Natural killer cell treated with Interleukin-12 subunit alpha and Interleukin-12 subunit beta and Interleukin-15 and Interleukin-18, amount 100 ng/mL, for 72 hours (primary cell): ENCODE data around the gene GFRA1. TPM values are rescaled to one million over a fixed set of nuclear protein-coding genes. Genes with fewer than 3 reads are reported as not detected.

Experiments used
- ATAC-seq, 2 donors: fragments of 150-1000 bp; cut with Tn5 transposase in 1 of 2; sonication (Bioruptor Pico), chemical (Tn5 transposase) in 1 of 2; 2 replicates each; pipeline ENCODE4 v1.10.0; 2021
- DNase-seq: peaks from one replicate; pipeline ENCODE4 v3.0.0; 2022; ENCODE audit warnings: low spot score
- H3K27ac Mint-ChIP-seq, 2 donors: 1 replicate in 1 of 2; 2 replicates in 1 of 2; pipeline ENCODE4 v1.8.0; 2022; ENCODE audit warnings: mixed read lengths in 2 of 2, mild to moderate bottlenecking in 1 of 2, moderate library complexity in 1 of 2
- H3K27me3 Mint-ChIP-seq, 2 donors: 1 replicate in 1 of 2; 2 replicates in 1 of 2; pipeline ENCODE4 v1.8.0; 2022; ENCODE audit warnings: mixed read lengths in 2 of 2
- H3K36me3 Mint-ChIP-seq: one replicate; pipeline ENCODE4 v1.8.0; 2022; ENCODE audit warnings: mixed read lengths
- H3K4me1 Mint-ChIP-seq, 2 donors: 1 replicate in 1 of 2; 2 replicates in 1 of 2; pipeline ENCODE4 v1.8.0; 2022; ENCODE audit warnings: low read depth in 2 of 2, mixed read lengths in 2 of 2, mild to moderate bottlenecking in 1 of 2
- H3K4me3 Mint-ChIP-seq: one replicate; pipeline ENCODE4 v1.8.0; 2022; ENCODE audit warnings: mixed read lengths
- H3K9me3 Mint-ChIP-seq: 2 replicates; pipeline ENCODE4 v1.8.0; 2022; ENCODE audit warnings: mixed read lengths
- total RNA-seq, 2 donors: library from RNA; stranded (reverse); gene quantifications; one replicate each; pipeline ENCODE4 v1.2.3, GENCODE V29; 2022

GFRA1 gene
- total RNA-seq, 2 donors from 2014 or later = not detected

DNA sequence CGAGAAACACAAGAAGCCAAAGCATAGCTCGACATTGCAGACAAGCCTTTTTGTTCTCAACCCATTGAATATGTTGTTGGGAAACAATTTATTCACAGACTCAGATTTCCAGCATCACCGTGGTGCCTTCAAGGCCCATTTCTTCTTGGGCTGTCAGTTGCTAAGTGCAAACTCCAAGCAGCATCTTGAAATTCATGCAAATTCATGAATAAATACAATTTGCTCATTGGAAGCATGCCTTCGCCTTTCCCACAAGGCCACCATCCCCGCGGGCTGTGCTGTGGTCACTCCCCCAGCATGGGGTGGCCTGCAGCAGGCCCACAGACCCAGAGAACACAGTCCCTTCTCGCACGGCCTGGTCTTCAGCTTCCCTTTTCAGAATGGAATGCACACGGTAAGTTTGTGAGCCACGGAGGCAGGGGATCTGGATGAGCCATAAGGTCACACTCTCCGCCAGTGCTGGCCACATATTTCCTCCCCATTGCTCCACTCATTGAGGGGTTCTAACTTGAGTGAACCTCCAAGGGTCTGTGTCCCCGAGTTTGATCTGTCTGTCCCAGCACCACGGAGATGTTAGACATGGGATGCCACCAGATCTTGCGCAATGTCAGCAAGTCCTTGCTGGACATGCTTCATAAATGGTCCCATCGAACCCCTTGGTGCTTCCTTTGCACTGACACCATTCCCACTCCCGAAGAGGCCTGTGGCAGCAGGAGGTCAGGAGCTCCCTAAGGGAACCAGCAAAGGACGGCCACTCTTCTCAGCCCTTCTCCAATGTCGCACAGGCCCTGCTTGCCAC lies 109.5 kb downstream of the GFRA1 start:
- ATAC-seq (peak in 1 of 2 donors; percentile 32), DNase-seq (no peak)
- H3K9me3 Mint-ChIP-seq = peaks cover 13% of the 10 kb centered on the region
- no peaks in the 10 kb centered on the region for H3K27me3 Mint-ChIP-seq
- no peak overlapping the region for H3K4me3 Mint-ChIP-seq
- H3K4me1 Mint-ChIP-seq = no peaks in the 10 kb centered on the region
- H3K27ac Mint-ChIP-seq = no peak overlapping the region
- H3K36me3 Mint-ChIP-seq = no peaks in the 10 kb centered on the region

DNA sequence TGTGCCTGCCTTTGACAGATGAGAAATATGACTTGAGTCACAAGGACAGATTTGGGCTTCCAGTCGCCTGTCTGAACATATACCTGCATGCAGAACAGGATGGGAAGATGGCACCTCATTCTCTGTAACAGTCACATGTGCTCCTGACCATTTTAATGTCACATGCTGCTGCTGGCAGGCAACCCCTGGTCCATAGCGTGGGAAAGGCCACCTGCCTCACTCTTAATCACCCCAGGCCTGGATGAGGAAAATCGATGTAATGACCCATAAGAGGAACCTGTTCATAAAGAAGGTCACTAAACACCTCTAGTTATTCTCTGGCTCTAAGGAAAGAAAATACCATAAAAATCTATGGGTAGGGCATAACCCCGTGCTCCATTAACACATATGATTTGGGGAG lies 110.2 kb downstream of the GFRA1 start:
- no peak for DNase-seq
- no peak overlapping the region for H3K27ac Mint-ChIP-seq
- ATAC-seq = no peak
- H3K9me3 Mint-ChIP-seq = peaks cover 13% of the 10 kb centered on the region
- H3K4me3 Mint-ChIP-seq = no peak overlapping the region
- no peaks in the 10 kb centered on the region for H3K27me3 Mint-ChIP-seq
- no peaks in the 10 kb centered on the region for H3K4me1 Mint-ChIP-seq
- H3K36me3 Mint-ChIP-seq = no peaks in the 10 kb centered on the region

DNA sequence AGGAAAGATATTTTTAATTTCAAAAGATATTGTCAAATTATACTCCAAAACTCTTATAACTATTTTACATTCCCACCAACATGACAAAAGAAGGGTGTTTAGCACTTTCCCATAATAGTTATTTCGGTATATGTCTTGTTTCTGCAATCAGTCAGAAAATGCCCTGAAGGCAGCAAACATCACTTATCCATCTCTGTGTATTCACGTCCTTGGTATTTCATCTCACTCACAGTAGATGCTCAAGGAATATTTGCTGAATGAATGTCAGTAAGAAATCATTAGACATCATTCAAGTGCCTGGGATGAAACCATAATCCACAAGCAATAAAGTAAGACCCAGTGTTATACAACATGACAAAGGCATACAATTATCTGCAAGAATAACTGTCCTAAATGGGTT lies 112.7 kb downstream of the GFRA1 start:
- DNase-seq (no peak), ATAC-seq (no peak)
- H3K27me3 Mint-ChIP-seq = no peaks in the 10 kb centered on the region
- no peaks in the 10 kb centered on the region for H3K4me1 Mint-ChIP-seq
- H3K36me3 Mint-ChIP-seq = no peaks in the 10 kb centered on the region
- no peak overlapping the region for H3K4me3 Mint-ChIP-seq
- H3K27ac Mint-ChIP-seq = no peak overlapping the region
- H3K9me3 Mint-ChIP-seq = peaks cover 2% of the 10 kb centered on the region

DNA sequence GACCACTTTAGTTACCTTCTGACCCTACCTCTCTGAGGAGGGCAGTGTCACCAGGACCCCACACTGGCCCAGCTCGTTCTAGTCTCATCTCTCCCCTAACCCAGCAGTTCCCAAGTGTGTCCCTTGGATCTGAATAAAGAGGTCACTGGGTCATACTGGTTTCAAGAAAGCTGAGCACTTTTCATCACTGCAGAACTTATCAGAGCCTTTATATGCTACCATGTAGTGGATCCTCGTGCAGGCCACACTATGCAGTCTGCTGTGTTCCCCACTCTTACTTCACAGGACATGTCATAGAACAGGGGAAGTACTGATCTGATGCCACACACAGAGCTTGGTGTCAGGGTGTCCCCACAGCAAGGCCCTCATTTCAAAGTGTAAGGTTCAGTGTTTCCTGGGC lies 113.8 kb downstream of the GFRA1 start:
- no peak overlapping the region for H3K4me3 Mint-ChIP-seq
- no peaks in the 10 kb centered on the region for H3K4me1 Mint-ChIP-seq
- DNase-seq (no peak), ATAC-seq (no peak)
- H3K27me3 Mint-ChIP-seq = no peaks in the 10 kb centered on the region
- no peak overlapping the region for H3K27ac Mint-ChIP-seq
- no peaks in the 10 kb centered on the region for H3K9me3 Mint-ChIP-seq
- H3K36me3 Mint-ChIP-seq = no peaks in the 10 kb centered on the region

DNA sequence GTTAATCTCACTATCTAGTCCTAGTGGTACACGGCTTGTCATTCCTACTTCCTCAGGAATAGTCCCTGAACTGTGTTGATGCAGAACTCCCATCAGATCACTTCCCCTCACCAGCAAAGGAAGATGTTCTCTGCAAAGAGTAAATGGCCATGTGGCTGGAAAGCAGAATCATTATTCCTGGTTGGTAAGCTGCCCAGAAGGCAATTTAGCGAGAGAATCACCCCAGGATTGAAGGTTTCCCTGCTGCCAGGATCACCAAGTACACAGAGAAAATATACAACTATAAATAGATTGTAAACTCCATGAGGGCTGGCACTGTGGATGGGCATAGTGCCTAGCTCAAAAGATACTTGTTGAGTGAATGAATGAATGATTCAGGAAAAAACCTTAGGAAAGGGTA lies 115.0 kb downstream of the GFRA1 start:
- no peak overlapping the region for H3K4me3 Mint-ChIP-seq
- no peaks in the 10 kb centered on the region for H3K9me3 Mint-ChIP-seq
- no peaks in the 10 kb centered on the region for H3K27me3 Mint-ChIP-seq
- H3K4me1 Mint-ChIP-seq = no peaks in the 10 kb centered on the region
- ATAC-seq = no peak
- no peaks in the 10 kb centered on the region for H3K36me3 Mint-ChIP-seq
- no peak for DNase-seq
- no peak overlapping the region for H3K27ac Mint-ChIP-seq

DNA sequence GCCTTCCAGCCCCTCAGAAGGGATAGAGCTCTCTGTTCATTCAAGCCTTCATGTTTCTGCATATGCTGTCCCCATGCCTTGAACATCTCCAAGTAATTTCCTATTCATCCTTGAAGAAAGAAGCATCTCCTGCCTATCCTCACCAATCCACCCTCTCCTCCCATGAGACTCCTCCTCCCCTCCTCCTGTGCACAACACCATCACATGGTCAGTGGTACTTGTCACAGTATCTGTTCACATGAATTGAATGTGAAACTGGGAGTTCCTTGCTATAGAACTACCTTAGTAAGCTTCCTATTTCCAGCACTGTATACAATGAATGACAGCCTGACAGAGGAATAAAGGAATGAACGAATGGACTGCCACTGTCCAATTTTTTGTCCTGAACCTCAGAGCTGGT lies 115.5 kb downstream of the GFRA1 start:
- no peaks in the 10 kb centered on the region for H3K27me3 Mint-ChIP-seq
- no peak overlapping the region for H3K4me3 Mint-ChIP-seq
- H3K36me3 Mint-ChIP-seq = no peaks in the 10 kb centered on the region
- ATAC-seq (no peak), DNase-seq (no peak)
- H3K4me1 Mint-ChIP-seq = no peaks in the 10 kb centered on the region
- no peak overlapping the region for H3K27ac Mint-ChIP-seq
- no peaks in the 10 kb centered on the region for H3K9me3 Mint-ChIP-seq

DNA sequence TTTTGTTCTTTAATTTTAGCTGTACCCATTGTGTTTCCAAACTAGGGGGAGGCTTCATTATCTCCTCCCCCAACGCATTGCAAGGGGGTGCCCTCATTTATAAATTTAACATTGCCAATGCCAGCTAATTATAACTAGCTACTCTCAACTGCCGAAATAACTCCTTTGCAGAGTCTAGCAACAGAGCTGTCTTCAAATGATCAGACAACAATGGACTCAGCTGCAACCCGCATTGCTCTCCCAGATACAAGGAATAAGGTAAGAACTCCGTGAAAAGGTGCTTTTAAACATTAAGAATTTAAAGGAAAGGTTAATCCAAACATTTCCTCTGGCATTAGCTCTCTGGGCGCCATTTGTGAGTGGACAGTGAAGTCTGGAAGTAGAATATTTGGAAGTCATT lies 116.2 kb downstream of the GFRA1 start:
- ATAC-seq (no peak), DNase-seq (no peak)
- no peaks in the 10 kb centered on the region for H3K27me3 Mint-ChIP-seq
- no peaks in the 10 kb centered on the region for H3K36me3 Mint-ChIP-seq
- no peaks in the 10 kb centered on the region for H3K4me1 Mint-ChIP-seq
- peaks cover 5% of the 10 kb centered on the region for H3K9me3 Mint-ChIP-seq
- no peak overlapping the region for H3K4me3 Mint-ChIP-seq
- no peak overlapping the region for H3K27ac Mint-ChIP-seq

DNA sequence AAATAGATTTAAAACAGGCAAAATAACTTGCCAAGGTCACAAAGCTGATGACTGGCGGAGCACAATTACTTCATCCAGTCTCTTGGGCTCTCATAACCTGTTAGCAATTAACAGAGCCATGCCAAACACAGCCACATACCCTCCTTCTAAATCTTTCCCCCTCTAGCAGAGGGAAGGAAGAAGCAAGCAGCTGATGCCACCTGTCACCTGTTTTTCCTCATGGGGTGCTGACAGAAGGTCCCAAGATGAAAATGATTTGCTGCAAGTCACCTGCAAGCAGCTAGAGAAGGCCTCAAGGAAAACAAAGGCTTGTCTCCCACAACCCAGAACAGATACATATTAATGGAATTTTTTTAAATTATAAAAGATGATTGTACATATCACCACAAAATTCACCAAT lies 117.8 kb downstream of the GFRA1 start:
- Mint-ChIP-seq H3K27me3 (no peaks in the 10 kb centered on the region), H3K9me3 (peaks cover 10% of the 10 kb centered on the region), H3K4me3 (no peak overlapping the region), H3K27ac (no peak overlapping the region), H3K4me1 (no peaks in the 10 kb centered on the region), H3K36me3 (no peaks in the 10 kb centered on the region)
- ATAC-seq = no peak
- no peak for DNase-seq

DNA sequence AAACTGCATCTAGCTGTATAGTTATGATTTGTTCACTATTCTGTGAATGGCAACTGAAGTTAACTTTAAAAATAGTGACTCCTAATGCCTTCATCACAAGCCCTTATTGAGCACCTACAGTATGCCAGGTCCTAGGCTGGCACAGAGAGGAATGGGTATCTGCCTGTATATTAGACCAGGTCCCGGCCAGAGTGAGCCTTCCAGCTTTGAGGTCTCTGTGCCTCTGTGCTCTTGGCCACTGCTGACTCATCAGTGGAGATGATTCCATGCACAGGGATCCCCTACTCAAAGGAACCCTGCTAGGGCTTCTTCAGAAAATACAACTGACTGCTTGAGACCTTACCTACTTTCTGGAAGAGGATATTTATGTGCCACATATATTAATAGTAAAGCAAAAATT lies 118.4 kb downstream of the GFRA1 start:
- H3K36me3 Mint-ChIP-seq = no peaks in the 10 kb centered on the region
- DNase-seq (no peak), ATAC-seq (no peak)
- H3K4me3 Mint-ChIP-seq = no peak overlapping the region
- H3K27ac Mint-ChIP-seq = no peak overlapping the region
- no peaks in the 10 kb centered on the region for H3K4me1 Mint-ChIP-seq
- no peaks in the 10 kb centered on the region for H3K27me3 Mint-ChIP-seq
- H3K9me3 Mint-ChIP-seq = peaks cover 11% of the 10 kb centered on the region

DNA sequence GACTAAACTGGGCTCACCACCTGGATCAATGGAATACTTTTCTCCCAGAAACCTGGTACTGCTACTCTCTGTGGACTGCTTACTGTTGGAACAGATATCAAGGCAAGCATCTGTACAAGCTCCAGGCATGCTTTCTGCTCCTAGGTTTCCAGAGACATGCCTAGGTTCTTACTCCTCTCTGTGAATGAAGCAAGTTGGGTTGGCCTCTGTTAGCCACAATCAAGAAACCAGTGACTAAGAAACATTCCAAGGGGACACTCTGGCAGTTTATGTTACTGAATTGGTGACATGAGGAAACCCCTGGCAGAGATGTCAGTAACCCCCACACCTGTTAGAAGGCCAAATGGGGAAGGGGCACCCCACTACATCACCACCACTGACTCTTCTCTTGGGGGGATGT lies 121.9 kb downstream of the GFRA1 start:
- peaks cover 11% of the 10 kb centered on the region for H3K9me3 Mint-ChIP-seq
- no peaks in the 10 kb centered on the region for H3K36me3 Mint-ChIP-seq
- no peak for ATAC-seq
- no peaks in the 10 kb centered on the region for H3K4me1 Mint-ChIP-seq
- H3K4me3 Mint-ChIP-seq = no peak overlapping the region
- no peak for DNase-seq
- no peaks in the 10 kb centered on the region for H3K27me3 Mint-ChIP-seq
- no peak overlapping the region for H3K27ac Mint-ChIP-seq

DNA sequence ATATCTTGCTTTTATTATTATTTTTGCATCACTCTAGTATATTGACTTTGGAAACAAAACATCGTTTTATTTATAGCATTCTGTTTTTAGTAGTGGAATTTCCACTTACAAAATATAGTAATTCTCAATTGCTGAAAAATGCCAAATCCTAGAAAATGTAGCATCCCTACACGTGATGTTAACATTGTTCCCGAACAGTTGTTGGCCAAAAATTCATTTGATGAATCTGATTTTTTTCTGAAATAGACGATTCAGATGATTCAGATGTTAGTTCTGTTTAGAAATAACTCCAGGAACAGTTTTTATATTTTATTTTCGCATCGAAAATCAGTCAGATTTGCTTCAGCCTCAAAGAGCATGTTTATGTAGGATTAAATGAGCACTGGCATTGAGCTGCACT lies 122.4 kb downstream of the GFRA1 start:
- H3K27me3 Mint-ChIP-seq = no peaks in the 10 kb centered on the region
- H3K4me3 Mint-ChIP-seq = no peak overlapping the region
- peaks cover 11% of the 10 kb centered on the region for H3K9me3 Mint-ChIP-seq
- no peaks in the 10 kb centered on the region for H3K36me3 Mint-ChIP-seq
- no peak for ATAC-seq
- no peak overlapping the region for H3K27ac Mint-ChIP-seq
- no peaks in the 10 kb centered on the region for H3K4me1 Mint-ChIP-seq
- no peak for DNase-seq

DNA sequence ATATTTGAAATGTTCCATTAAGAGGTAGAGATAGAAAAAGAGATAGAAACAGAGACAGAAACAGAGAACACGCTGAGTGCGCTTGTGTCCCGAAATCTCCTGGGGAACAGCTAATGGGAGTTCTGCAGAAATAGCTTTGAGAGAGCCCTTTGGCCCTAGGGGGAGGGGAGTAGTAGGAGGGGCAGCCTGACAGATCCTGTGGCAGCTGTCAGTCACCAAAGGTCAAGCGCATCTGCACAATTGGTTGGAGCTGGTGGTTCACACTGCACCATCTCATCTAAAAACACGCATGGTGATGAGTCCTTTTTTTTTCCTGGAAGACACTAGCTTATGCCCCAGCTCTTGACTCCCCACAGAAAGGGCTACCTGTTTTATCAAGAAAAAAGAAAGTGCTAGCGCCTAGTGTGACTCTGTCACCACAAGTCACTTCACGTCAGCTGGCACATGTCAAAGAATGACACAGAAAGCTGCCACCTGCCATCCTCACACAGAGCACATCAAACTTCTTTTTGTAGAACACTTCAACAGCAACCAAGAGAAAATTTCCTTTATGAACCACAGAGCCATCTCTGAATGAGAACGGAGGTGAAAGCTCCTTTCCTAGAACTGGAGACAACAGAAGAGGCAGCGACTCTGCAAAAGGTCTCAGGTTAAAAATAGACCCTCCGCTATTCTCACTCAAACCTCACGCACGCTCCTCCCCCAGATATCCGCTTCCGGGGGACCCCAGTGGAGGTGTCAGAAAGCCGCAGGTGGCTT lies 125.7 kb downstream of the GFRA1 start:
- Mint-ChIP-seq H3K4me3 (no peak overlapping the region), H3K27me3 (no peaks in the 10 kb centered on the region), H3K4me1 (no peaks in the 10 kb centered on the region), H3K9me3 (peaks cover 11% of the 10 kb centered on the region), H3K36me3 (no peaks in the 10 kb centered on the region), H3K27ac (no peak overlapping the region)
- ATAC-seq (no peak), DNase-seq (no peak)

DNA sequence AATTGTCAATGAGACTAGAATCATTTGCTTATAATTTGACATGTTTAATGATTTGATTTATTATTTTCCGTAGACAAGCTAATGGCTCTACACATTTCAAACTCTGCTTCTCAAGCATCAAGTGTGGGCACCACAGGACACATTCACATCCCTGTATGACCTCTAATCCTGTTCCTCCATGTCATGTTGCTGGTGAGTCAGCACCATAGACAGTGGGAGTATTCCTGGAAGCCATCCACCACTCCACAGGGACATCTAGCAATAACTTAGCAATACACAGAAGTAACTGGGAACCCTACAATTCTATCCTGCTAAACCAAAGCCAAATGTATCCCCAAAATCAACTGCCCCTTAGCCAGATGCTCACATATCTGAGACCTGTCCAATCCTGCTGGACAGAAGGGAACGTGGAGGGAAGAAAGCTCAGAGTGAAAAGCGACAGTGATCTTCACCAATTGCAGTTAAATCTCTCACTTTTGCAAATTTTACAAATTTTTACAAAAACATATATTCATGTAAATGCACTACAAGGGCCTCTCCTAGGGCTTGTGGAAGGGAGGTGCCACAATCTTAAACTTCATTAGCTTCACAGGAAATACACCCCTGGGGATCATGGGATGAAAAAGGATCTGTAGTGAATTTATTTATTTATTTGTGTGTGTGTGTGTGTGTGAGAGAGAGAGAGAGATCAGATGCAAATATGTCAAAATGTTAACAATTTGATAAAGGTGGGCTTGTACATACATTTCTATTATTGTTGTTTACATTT lies 126.5 kb downstream of the GFRA1 start:
- no peak for ATAC-seq
- no peak for DNase-seq
- Mint-ChIP-seq H3K36me3 (no peaks in the 10 kb centered on the region), H3K4me3 (no peak overlapping the region), H3K4me1 (no peaks in the 10 kb centered on the region), H3K27me3 (no peaks in the 10 kb centered on the region), H3K27ac (no peak overlapping the region), H3K9me3 (peaks cover 4% of the 10 kb centered on the region)

DNA sequence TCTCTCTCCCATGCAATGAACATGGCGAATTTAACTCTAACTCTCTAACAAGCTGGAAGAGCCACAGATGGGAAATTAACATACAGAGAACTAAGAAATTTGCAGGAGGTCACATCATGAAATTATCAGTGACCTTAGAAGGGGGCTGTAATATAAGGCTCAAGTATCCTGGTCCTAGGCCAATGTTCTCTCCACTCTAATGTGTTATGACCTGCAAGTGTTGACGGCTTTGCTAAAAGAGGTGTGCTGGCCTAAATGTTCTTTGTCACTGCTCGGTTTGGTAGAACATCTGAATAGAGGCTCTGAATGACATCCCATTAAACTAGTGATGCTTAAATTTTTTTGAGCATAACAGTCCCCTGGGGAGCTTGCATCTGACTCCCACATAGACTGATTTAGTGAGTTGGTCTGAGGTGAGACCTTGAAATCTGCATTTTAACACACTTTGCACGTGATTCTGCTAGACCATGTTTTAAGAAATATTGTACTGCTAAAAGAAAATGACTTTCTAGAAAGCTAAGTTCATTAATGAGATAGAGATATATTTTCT lies 129.3 kb downstream of the GFRA1 start:
- peaks cover 2% of the 10 kb centered on the region for H3K9me3 Mint-ChIP-seq
- H3K36me3 Mint-ChIP-seq = no peaks in the 10 kb centered on the region
- H3K4me1 Mint-ChIP-seq = no peaks in the 10 kb centered on the region
- DNase-seq (no peak), ATAC-seq (no peak)
- H3K27ac Mint-ChIP-seq = no peak overlapping the region
- peaks cover 0 to 6% of the 10 kb centered on the region in 2 donors for H3K27me3 Mint-ChIP-seq
- no peak overlapping the region for H3K4me3 Mint-ChIP-seq
